Neural cell (in vitro differentiated cells): ENCODE results near the gene RMI2. TPM values are rescaled to one million over a fixed set of nuclear protein-coding genes. Genes with fewer than 3 reads are reported as not detected.
"Not testable (repeated sequence)": the region's sequence is repeated elsewhere in the genome, so short reads cannot be mapped to it uniquely, and the experiment has no call there.

ENCODE experiments used
- H2AFZ ChIP-seq: fragments of 200-600, 300-800 bp; sonication (generic), shearing (Covaris generic); 2 replicates; pipeline ENCODE4 v1.6.0; 2014; ENCODE audit warnings: low read depth, mild to moderate bottlenecking, antibody characterized with exemption, low read length, moderate library complexity
- H3F3A ChIP-seq: fragments of 200-600 bp; shearing (Covaris generic); 2 replicates; pipeline ENCODE4 v1.6.1; 2016; ENCODE audit warnings: mild to moderate bottlenecking, moderate library complexity, mixed read lengths, antibody characterized with exemption, low read length; ENCODE audit not compliant: insufficient read depth, poor library complexity, severe bottlenecking
- H3K27ac ChIP-seq: fragments of 200-600, 300-800 bp; sonication (generic), shearing (Covaris generic); 2 replicates; pipeline ENCODE4 v1.5.1; 2014; ENCODE audit warnings: mild to moderate bottlenecking, low read length, moderate library complexity
- H3K27me3 ChIP-seq: fragments of 300-800, 200-600 bp; sonication (generic), shearing (Covaris generic); 2 replicates; pipeline ENCODE4 v1.6.0; 2014; ENCODE audit warnings: mild to moderate bottlenecking, low read depth, low read length, moderate library complexity; ENCODE audit not compliant: insufficient read depth
- H3K36me3 ChIP-seq: fragments of 300-800, 200-600 bp; sonication (generic), shearing (Covaris generic); 2 replicates; pipeline ENCODE4 v1.5.1; 2014; ENCODE audit warnings: mild to moderate bottlenecking, antibody characterized with exemption, low read length, moderate library complexity; ENCODE audit not compliant: insufficient read depth
- H3K4me2 ChIP-seq: fragments of 300-800, 200-600 bp; sonication (generic), shearing (Covaris generic); 2 replicates; pipeline ENCODE4 v1.6.0; 2014; ENCODE audit warnings: mild to moderate bottlenecking, low read length
- H3K4me3 ChIP-seq: fragments of 300-800, 200-600 bp; sonication (generic), shearing (Covaris generic); 2 replicates; pipeline ENCODE4 v1.5.1; 2014; ENCODE audit warnings: mild to moderate bottlenecking, low read length, moderate library complexity
- H3K79me2 ChIP-seq: fragments of 200-600 bp; shearing (Covaris generic); replicated peaks from 2 replicates; pipeline ENCODE4 v1.6.0; 2014; ENCODE audit warnings: mild to moderate bottlenecking, low read length, moderate library complexity; ENCODE audit not compliant: insufficient read depth
- H3K9ac ChIP-seq: fragments of 300-800, 200-600 bp; sonication (generic), shearing (Covaris generic); 2 replicates; pipeline ENCODE4 v1.6.1; 2016; ENCODE audit warnings: mild to moderate bottlenecking, low read length, mixed read lengths
- H3K9me2 ChIP-seq: fragments of 200-600 bp; shearing (Covaris generic); 2 replicates; pipeline ENCODE4 v1.6.1; 2016; ENCODE audit warnings: mild to moderate bottlenecking, low read length, mixed read lengths; ENCODE audit not compliant: insufficient read depth
- H3K9me3 ChIP-seq: fragments of 200-600, 300-800 bp; sonication (generic), shearing (Covaris generic); 2 replicates; pipeline ENCODE4 v1.6.1; 2016; ENCODE audit warnings: mild to moderate bottlenecking, mixed run types, low read length, moderate library complexity, mixed read lengths
- H4K20me1 ChIP-seq: fragments of 200-600 bp; shearing (Covaris generic); 2 replicates; pipeline ENCODE4 v1.6.1; 2016; ENCODE audit warnings: mild to moderate bottlenecking, mixed run types; ENCODE audit not compliant: insufficient read depth
- EP300 ChIP-seq: fragments of 450-650 bp; conservative IDR thresholded peaks from 2 replicates; pipeline ENCODE4 v1.6.1; 2014; ENCODE audit warnings: antibody characterized with exemption, mild to moderate bottlenecking, moderate library complexity; ENCODE audit not compliant: poor library complexity, severe bottlenecking
- EZH2 ChIP-seq: fragments of 200-600, 300-800 bp; shearing (Covaris generic), sonication (generic); IDR thresholded peaks from 2 replicates; pipeline ENCODE4 v1.6.1; 2014; ENCODE audit warnings: antibody characterized with exemption, low read length, borderline replicate concordance, mild to moderate bottlenecking; ENCODE audit not compliant: insufficient read depth, poor library complexity, severe bottlenecking
- MXI1 ChIP-seq: fragments of 450-650 bp; conservative IDR thresholded peaks from 2 replicates; pipeline ENCODE4 v1.6.1; 2014; ENCODE audit warnings: antibody characterized with exemption, mild to moderate bottlenecking; ENCODE audit not compliant: poor library complexity, severe bottlenecking
- RAD21 ChIP-seq: fragments of 450-650 bp; conservative IDR thresholded peaks from 2 replicates; pipeline ENCODE4 v1.6.1; 2014; ENCODE audit warnings: antibody characterized with exemption, mild to moderate bottlenecking, moderate library complexity
- REST ChIP-seq: IDR thresholded peaks from 2 replicates; pipeline ENCODE4 v1.6.1; 2012; ENCODE audit warnings: borderline replicate concordance
- TAF1 ChIP-seq: IDR thresholded peaks from 2 replicates; pipeline ENCODE4 v1.6.1; 2012; ENCODE audit warnings: low read depth
- polyA plus RNA-seq: library from polyadenylated mRNA; depleted of rRNA; stranded (reverse); fragments of >200 nt; gene quantifications from 2 replicates; pipeline ENCODE4 v1.2.3, GENCODE V29; 2014
- TF ChIP-seq, protein P1 (sequence below): fragments of 450-650 bp; IDR thresholded peaks from 2 replicates; pipeline ENCODE4 v1.5.1; 2014; ENCODE audit warnings: antibody characterized with exemption, mild to moderate bottlenecking, moderate library complexity; ENCODE audit not compliant: poor library complexity, severe bottlenecking

The RMI2 gene
- polyA plus RNA-seq, 1 donor from 2014 or later, result 0.48 TPM

- no peak overlapping the region for H3K9ac ChIP-seq
- H3K4me3 ChIP-seq, result no peak overlapping the region
- H3K27ac ChIP-seq, result no peak overlapping the region
- H3K36me3 ChIP-seq, result no peaks in the 10 kb centered on the region
- no peak for TF ChIP-seq EZH2
- no peak for TF ChIP-seq RAD21
- no peak for TF ChIP-seq EP300
- TF ChIP-seq, protein P1, sequence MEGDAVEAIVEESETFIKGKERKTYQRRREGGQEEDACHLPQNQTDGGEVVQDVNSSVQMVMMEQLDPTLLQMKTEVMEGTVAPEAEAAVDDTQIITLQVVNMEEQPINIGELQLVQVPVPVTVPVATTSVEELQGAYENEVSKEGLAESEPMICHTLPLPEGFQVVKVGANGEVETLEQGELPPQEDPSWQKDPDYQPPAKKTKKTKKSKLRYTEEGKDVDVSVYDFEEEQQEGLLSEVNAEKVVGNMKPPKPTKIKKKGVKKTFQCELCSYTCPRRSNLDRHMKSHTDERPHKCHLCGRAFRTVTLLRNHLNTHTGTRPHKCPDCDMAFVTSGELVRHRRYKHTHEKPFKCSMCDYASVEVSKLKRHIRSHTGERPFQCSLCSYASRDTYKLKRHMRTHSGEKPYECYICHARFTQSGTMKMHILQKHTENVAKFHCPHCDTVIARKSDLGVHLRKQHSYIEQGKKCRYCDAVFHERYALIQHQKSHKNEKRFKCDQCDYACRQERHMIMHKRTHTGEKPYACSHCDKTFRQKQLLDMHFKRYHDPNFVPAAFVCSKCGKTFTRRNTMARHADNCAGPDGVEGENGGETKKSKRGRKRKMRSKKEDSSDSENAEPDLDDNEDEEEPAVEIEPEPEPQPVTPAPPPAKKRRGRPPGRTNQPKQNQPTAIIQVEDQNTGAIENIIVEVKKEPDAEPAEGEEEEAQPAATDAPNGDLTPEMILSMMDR, result no peak
- no peak for TF ChIP-seq REST
- H3K9me3 ChIP-seq, result no peaks in the 10 kb centered on the region
- no peaks in the 10 kb centered on the region for H3K9me2 ChIP-seq
- H4K20me1 ChIP-seq, result no peaks in the 10 kb centered on the region
- no peaks in the 10 kb centered on the region for H3K27me3 ChIP-seq
- no peaks in the 10 kb centered on the region for H3F3A ChIP-seq
- H3K79me2 ChIP-seq, result no peaks in the 10 kb centered on the region
- no peak overlapping the region for H2AFZ ChIP-seq
- H3K4me2 ChIP-seq, result no peak overlapping the region
Measured at GRCh38 chr16:11370084-11370931, 25.0 kb downstream of the RMI2 start.

- H3K27ac ChIP-seq, H3K36me3 ChIP-seq, H3K79me2 ChIP-seq: not testable (repeated sequence)
Measured at GRCh38 chr16:11370932-11371279, 25.6 kb downstream of the RMI2 start.

DNA sequence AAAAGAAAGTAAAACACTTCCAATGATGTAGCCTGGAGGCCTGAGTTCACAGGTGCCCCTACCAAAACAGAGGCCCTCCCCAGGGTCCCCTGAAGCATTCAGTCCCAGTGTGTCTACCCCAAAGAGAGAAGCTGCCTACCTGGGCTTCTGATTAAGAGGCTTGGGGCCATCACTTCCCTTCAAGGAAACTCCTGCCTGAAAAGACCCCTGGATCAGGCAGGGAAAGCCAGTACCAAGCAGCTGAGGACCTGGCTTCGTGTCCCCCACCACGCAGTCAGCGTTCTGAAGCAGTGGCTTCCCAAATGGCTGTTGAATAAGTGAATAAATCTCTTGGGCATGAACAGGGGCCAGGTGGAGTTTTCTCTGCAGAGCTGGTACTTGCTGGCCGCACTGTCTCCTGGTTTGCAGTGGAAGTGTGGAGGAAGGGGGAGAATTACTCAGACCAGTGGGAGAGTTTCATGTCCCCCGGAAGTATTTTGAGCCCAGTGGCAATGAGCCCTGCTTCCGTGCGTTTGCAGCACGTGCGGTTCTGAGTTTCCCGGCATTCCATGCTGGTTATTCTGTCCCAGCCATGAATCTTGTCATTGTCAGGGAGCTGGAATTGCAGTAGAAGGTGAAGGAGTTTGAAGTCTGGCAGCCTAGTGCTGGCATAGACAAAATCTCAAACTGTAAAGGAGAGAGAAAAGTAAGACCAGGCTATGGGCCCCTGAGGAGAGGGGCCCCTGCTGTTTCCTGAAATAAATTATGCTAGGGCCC lies 27.0 kb downstream of the RMI2 start:
- H3K9me2 ChIP-seq, result no peaks in the 10 kb centered on the region
- no peaks in the 10 kb centered on the region for H3K36me3 ChIP-seq
- no peaks in the 10 kb centered on the region for H3K27me3 ChIP-seq
- H3K79me2 ChIP-seq, result no peaks in the 10 kb centered on the region
- TF ChIP-seq TAF1, result no peak
- TF ChIP-seq EP300, result no peak
- no peak for TF ChIP-seq RAD21
- no peak for TF ChIP-seq MXI1
- H3K4me2 ChIP-seq, result no peak overlapping the region
- H3K9me3 ChIP-seq, result no peaks in the 10 kb centered on the region
- H3K9ac ChIP-seq, result no peak overlapping the region
- H4K20me1 ChIP-seq, result no peaks in the 10 kb centered on the region
- no peak overlapping the region for H2AFZ ChIP-seq
- H3K4me3 ChIP-seq, result no peak overlapping the region
- no peak overlapping the region for H3K27ac ChIP-seq
- H3F3A ChIP-seq, result no peaks in the 10 kb centered on the region

More at GRCh38 chr16:11370932-11371279, 25.6 kb downstream of the RMI2 start:
- not testable (repeated sequence) for H2AFZ ChIP-seq, H3K4me2 ChIP-seq, H3K27me3 ChIP-seq, H4K20me1 ChIP-seq, H3K9me3 ChIP-seq, H3F3A ChIP-seq, H3K9ac ChIP-seq, H3K9me2 ChIP-seq, H3K4me3 ChIP-seq
